A172 (cell line): ENCODE results near the gene SETD3. TPM values are rescaled to one million over a fixed set of nuclear protein-coding genes. Genes with fewer than 3 reads are reported as not detected.
"Not testable (repeated sequence)": the region's sequence is repeated elsewhere in the genome, so short reads cannot be mapped to it uniquely, and the experiment has no call there.

Source experiments
- DNase-seq: peaks from one replicate; pipeline ENCODE4 v3.0.0-alpha.2; 2015; ENCODE audit warnings: low spot score
- total RNA-seq: library from RNA; depleted of rRNA; stranded (reverse); fragments of >200 nt; shearing (Covaris generic); gene quantifications from 2 replicates; pipeline ENCODE4 v1.2.3, GENCODE V29; 2014; rRNA removed

Gene SETD3
- total RNA-seq, 1 experiment from 2014 or later, result 39.0 TPM

DNA sequence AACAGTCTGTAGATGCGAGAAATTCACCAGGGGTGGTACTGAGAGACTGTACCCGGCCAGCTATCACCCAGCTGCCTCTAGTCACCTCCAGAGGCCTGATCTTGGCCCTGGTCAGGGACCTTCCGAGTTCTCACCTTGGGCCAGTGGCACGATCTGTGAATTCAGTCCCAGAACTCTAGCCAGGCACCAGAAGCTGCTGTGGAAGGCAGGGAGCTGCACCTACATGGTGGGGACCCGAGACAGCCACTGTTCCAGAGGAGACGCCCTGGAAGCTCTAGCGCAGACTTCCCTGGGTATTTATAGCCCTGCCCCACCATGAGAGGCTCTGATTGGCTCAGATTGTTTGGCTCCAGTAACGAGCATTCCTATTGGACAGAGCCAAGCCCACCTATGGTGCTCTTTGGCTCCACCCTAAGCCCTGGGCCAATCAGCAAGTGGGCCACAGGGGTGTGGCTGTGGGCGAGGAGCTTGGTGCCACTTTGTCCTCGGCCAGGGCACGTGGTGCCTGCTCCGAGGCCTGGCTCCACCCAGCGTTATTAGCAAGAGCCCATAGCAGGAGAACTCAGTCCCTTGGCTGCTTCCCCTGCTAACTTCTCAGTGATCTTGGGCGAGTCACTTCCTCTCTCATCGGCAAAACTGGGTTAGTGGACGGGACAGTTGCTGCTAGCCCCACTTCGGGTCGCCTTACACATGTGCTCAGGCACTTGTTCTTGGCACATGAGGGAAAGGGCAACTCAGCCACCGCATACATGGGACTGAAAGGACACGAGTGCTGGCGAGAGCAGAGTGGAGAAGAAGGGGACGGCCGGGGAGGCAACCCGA is 119.7 kb downstream of the SETD3 start:
- DNase-seq, result peak; percentile 30

DNA sequence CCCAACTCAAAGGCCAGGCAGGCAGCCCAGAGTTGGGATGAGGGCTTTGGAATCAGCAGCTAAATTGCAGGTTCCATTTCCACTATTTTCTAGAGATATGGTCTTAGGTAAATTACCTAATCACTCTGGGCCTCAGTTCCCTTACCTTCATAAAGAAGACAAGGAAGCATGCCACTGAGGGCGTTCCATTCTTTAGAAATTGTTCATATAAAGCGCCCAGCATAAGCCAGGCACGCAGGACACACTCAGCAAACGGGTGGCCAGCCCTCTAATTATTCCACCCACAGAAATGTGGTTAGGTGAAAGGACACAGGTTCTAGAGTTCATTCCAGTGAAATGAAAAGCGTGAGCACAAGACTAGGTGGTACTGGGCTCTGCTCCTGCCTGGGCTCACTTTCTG is 120.8 kb downstream of the SETD3 start:
- DNase-seq, result no peak

DNA sequence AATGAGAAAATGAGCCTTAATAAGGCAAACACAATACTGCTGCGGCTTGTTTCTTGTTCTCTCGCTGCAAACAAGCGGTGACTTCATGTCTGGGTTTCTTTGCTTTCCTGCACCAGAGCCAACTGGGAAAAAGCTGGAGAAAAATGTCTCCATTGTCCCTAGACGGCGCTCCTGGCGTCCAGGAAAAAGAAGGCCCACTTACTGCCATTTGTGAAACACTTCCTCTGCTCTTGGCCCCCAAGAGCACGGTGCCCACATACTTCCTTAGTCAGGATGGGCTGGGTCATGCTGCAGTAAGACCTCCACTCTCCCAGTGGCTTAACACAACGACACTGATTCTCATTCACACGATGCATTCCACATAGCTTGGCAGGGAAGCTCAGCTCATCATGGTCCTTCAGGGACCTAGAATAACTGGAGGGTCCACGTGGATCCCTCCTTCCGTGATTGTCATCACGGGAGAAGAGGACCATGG is 122.7 kb downstream of the SETD3 start:
- DNase-seq, result no peak

DNA sequence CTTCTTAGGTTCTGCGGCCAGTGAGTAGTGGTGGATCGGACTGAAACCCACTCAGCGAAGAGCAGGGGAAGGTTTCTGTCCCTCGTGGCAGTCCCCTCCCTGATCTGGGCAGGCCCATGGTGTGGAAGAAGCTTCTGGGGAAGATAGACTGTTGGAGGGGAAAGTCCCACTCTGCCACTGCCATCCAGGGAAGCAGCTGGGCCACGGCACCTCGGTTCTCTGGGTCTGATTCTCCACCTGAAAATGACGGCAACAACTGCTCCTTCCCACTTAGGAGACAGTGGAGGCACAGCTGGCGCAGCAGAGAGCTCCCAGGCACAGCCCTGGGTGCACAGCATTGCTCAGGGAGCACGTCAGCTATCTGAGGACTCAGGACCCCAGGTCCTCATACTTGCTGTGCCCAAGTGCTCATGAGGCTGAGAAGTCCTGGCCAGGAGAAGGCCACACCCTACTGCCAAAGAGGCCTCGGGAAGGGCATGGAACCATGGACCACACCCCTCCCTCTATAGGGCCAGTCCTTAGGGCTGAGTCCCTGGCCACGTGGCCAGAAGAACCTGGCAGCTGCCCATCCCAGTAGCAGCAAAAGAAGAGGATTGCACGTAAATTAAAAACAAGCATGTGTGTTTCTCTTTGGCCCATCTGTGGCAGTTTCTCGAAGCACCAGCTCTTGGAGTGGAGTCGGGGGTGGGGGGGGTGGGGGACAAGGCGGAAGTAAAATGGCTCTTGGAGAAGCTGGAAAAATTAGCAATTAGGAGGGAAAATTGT is 123.3 kb downstream of the SETD3 start:
- DNase-seq, result no peak

DNA sequence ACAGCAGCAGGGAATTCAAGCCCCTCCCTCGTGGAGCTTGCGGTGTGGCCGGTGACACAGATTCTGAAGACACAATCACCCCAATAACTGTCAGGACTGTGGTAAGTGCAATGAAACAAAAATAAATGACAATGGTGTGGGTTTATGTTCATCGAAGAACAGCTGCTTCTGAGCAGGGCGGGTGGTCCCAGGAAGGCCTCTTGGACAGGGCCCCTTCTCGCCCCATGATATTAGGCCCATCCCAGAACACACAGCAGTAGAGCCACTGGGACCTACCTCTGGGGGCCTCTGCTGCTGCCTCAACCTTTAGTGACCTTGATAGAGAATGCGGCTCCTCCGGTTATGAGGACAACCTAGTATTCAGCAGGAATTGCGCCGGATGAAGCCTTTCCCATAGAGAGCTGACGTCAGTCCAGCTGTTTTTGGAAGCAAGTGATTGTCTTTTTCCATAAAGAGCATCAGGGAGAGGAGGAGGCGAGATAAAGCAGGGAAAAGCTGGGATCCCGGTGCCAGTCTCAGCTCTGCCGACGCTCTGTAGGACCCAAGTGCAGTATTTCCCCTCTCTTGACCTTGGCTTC is 124.5 kb downstream of the SETD3 start:
- DNase-seq, result no peak

DNA sequence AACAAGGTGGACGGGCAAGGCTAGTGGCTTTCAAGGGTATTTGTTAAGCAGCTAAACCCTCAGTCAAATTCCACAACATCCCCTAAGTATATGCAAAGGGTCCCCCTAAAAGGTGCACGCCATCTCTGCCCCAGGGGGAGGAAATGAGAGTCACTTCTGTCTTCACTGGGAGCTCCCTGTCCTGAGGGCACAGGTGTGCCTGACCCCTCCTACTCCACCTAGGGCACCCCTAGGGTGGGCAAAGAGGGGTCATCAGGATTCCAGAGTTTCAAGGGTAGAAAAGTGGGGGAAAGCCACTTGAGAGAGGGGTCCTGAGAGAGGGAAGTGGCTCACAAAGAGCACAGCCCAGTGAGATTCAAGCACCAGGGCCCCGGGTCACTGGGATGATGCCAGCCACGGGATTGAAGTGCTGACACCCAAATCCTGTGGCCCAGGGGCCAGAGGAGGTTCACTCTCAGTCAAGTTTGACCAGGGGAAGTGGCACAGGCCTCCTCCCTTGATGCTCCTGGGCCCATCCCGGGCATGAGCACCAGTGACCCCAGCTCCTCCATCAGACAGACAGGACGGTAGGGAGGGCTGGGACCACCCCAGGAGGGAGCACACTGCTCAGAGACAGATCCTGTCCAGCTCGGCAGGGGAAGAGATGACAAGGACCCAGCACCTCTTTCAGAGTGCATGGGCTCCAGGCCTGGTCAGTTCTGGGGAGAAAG is 126.3 kb downstream of the SETD3 start:
- DNase-seq, result no peak

DNA sequence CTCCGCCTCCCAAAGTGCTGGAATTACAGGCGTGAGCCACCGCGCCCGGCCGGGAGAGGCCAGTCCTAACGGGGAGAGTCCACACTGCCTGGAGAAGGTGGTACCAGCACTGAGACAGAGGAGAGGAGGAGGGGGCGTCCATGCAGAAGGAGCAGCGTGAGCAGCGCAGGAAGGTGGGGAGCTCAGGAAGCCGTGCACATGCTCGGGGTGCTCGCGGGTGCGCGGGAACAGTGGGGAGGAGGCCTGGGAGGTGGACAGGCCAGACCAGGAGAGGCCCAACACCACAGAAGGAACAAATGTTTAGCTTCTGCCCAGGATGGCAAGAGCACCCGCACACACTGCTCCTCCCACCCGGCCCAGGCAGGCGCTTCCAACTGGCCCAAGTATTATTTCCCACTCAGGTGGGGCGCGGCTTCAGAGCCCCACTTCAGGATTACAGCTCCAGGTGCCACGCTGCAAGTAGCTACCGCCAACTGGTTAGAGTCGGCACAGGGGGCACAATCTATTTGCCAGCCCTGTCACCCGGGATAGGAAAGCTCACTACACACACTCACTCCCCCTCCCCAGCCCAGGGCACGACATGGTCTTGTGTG is 127.9 kb downstream of the SETD3 start:
- no peak for DNase-seq

DNA sequence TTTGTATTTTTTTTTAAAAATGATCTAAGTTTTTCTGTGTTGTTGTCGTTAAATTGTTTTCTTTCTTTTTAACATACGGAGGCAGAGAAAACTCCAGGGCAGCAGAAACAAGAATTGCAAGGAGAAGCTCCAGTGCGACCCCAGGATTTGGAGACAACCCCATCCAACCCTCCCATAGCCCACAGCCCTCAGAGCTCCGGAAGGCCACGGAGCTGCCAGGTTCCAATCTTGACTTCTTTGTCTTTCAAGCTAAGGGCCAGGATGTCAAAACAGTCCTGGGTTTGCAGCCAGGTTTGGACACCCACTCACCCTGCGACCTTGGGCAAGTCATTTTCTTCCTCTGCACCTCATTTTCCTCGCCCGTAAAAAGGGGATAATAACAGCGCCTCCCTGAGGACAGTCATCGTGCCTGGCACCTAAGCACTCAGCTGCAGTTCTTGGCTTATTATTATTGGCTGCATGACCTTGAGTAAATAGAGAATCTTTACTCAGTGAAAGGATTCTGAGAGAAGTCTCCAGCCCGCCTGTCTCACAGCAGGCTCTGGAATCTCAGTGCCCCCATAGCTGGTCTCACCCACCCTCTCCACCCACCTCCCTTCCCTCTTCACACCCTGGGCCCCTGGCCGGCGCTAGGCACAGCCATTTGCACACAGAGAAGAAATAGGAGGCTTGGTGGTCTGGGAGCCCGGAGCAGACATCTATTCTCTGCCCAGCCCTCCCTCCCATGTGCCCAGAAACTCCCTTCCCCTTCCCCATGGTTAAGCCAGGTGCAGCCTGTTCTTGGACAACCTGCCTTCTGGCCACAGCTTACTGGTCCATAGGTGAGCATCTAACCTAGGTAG is 129.3 kb downstream of the SETD3 start:
- DNase-seq, result no peak

DNA sequence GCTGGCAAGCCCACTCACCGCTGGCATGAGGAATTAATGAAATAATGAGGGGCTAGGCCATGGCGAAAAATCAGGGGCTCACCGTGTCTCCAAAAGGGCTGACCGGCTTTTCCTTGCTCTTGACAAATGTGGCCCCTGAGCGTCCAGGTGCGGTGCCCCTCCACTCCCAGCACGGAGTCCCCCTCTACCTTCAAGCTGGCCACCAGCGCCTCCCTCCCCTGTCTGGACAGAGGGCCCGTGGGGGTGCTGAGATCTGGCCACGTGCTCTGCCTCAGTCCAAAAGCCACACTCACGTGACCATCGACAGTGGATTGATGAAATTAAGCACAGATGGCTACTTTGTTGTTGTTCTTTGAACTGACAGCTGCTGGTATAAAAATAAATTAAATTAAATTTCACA is 129.9 kb downstream of the SETD3 start:
- no peak for DNase-seq

DNA sequence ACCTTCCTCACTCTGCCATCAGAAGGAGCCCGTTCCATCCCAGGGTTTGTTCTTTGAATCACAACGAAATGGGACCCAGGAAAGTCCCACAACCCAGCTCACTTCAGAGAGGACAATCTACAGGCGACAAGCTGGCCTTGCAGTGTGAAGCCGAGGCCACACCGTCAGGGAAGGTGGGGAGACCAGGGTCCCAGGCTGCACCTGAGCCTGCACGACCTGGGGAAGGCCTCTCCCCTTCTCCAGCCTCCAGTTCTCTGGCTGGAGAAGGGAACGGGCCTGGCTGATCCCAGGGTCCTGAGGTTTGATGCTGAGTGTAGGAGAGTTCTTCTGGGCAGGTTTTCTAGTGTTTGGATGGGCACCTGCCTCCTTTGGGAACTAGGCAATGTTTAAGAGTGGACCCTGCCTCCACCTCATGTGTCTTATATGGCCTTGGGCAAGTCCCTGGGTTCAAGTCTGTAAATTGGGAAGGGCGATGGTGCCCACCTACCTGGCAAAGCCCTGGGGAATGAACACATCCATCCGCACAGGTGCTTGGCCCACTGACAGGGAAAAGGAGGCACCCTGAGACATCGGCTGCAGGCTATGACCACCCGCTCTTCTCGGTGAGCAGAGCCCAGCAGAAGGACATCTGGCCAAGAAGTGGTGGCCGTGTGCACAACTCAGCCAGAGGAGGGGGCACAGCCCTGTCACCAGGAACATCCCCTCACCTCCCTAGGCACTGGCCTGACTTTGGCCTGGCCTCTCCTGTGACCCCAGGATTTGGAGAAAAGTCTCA is 130.8 kb downstream of the SETD3 start:
- no peak for DNase-seq

DNA sequence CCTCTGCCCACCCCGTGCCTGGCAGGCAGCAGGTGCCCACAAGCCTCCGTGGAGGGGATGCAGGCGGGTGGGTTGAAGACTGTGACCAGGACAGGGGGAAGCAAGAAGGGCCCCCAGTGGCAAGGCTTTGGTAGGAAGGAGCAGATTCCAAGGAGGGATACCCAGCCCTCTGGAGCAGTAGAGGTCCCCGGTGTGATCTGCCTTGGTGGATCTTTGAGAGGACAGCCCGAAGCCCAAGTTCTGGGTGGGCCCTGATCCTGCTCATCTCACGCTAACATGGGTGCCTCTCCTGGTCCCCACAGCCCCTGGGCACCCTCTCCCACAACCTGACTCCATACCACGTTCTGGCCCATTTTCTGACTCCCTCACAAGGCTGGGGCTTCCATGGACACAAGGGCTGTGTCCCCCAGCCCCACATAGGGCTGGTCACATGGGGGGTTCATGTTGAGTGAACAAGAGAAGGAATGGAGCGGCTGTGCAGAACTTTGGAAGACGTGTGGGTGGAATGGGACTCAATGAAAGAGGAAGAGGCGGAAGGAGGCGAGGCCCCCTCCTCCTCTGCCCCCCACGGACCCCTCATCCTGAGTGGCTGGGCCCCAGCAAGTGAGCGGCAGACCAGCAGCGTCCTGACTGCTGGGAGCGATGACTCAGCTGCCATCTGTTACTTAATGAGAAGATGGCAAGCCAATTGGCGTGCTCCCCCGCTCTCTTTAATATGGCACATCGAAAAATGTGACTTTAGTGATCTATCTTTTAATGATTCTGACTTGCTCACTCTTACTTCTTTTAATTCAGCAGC is 131.6 kb downstream of the SETD3 start:
- no peak for DNase-seq

DNA sequence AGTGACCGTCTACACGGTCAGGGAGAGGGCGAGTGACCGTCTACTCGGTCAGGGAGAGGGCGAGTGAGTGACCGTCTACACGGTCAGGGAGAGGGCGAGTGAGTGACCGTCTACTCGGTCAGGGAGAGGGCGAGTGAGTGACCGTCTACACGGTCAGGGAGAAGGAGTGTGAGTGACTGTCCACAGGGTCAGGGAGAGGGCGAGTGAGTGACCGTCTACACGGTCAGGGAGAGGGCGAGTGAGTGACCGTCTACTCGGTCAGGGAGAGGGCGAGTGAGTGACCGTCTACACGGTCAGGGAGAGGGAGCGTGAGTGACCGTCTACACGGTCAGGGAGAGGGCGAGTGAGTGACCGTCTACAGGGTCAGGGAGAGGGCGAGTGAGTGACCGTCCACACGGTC is 132.4 kb downstream of the SETD3 start:
- DNase-seq, result not testable (repeated sequence)

Other genes with a start within 250 kb of the SETD3 start
- gene BCL11B, start 208.7 kb downstream of the SETD3 start, total RNA-seq, result 0.02 TPM in 2 replicates
- 5.0 and 7.5 TPM in 2 replicates for gene CCNK, start 550 bp upstream of the SETD3 start, total RNA-seq
- gene CCDC85C, start 123.3 kb upstream of the SETD3 start, total RNA-seq, result 49.6 and 84.9 TPM in 2 replicates
- gene HHIPL1, start 164.3 kb upstream of the SETD3 start, total RNA-seq, result not detected in 2 replicates
- gene CYP46A1, start 203.4 kb upstream of the SETD3 start, total RNA-seq, result 0.12 and 0.96 TPM in 2 replicates